DMS53 treated with DMSO at 0.1 percent for 48 hours (cell line): Measurements from ENCODE around the gene GLIPR1.
"Not testable (repeated sequence)": the region's sequence is repeated elsewhere in the genome, so short reads cannot be mapped to it uniquely, and the experiment has no call there.

Experiments
- DNase-seq: peaks from one replicate; lab custom pipeline; 2025; ENCODE audit not compliant: unreplicated experiment; lab: John Stamatoyannopoulos, UW

GLIPR1 gene

DNA sequence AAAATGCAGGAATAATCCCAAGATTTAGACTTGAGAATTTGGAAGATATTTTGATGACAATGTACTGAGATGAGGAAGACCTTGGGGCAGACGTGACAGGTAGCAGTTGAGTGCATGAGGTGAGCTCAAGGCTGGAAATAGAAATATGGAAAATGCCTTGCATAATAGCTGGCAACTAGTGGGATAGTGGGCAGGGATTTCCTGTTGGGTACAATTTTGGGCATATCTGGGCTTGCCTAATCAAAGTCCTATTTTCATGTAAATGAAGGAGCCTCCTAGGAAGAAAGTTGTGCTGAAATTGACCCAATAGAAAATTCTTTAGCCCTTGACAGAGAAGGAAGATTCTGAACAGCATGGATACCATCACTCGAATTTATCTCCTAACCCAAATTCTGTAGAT is 6.4 kb upstream of the GLIPR1 start:
- DNase-seq: no peak

DNA sequence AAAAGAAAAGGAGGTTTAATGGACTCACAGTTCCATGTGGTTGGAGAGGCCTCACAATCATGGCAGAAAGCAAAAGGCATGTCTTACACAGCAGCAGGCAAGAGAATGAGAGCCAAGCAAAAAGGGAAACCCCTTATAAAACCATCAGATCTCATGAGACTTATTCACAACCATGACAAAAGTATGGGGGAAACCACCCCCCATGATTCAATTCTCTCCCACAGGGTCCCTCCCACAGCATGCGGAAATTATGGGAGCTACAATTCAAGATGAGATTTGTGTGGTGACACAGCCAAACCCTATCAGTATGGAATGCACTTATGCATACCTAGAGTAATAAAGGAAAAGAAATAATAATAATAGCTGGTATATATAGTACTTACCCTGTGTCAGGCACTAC is 4.5 kb upstream of the GLIPR1 start:
- DNase-seq: no peak

- DNase-seq: no peak
Observed at GRCh38 chr12:75477137-75477536, 3.4 kb upstream of the GLIPR1 start.

- no peak for DNase-seq
Observed at GRCh38 chr12:75478116-75478794, 2.3 kb upstream of the GLIPR1 start.

- DNase-seq: no peak
Observed at GRCh38 chr12:75479963-75480461, 543 bp upstream of the GLIPR1 start.

GRCh38 chr12:75481013-75481705 is 604 bp downstream of the GLIPR1 start:
- no peak for DNase-seq

DNA sequence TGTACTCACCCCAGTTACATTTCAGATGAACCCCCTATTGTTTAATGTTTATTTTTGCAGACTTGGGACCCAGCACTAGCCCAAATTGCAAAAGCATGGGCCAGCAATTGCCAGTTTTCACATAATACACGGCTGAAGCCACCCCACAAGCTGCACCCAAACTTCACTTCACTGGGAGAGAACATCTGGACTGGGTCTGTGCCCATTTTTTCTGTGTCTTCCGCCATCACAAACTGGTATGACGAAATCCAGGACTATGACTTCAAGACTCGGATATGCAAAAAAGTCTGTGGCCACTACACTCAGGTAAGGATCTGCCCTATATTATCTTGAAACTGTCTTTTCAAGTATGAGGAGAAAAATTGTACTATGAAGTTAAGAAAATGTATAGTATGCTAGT is 1.2 kb downstream of the GLIPR1 start:
- DNase-seq: no peak

GRCh38 chr12:75482646-75483045 is 2.1 kb downstream of the GLIPR1 start:
- DNase-seq: no peak

DNA sequence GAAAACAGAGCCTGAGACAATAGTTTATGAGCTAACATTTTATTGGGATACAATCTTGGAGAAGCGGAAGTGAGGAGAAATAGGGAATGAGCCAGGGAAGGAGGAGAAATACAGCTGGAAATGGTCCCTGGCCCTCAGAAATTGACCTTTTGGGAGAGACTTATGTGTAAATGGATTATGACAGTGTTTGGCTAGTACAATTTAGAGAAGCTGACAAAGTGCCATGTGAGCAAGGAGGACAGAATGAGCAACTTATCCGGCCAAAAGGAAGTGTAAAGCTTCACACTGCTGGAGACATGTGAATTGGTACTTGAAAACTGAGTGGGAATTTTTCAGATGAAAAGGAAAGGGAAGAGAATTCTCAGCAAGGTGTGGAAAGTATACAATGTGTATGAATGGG is 2.9 kb downstream of the GLIPR1 start:
- DNase-seq: no peak

GRCh38 chr12:75484450-75484849 is 3.9 kb downstream of the GLIPR1 start:
- not testable (repeated sequence) for DNase-seq

- DNase-seq: no peak
Observed at GRCh38 chr12:75487308-75487707, 6.8 kb downstream of the GLIPR1 start.

DNA sequence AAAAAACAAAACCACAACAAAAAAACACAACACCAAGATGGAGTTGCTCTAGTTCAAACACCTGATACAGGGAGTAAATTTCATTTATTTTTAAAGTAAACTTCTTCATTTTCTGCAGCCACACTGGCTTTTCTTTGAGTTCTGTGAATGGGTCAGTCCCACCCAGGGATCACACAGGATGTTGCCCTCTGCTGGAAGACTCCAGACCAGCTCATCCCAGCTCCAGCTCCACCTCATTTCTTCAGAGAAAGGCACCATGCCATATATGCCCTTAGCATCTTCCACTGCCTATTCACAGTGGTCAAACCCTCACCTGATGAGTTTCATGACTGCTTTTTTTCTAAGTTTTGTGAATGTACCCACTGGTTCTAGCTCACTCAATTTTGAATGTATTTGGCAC is 8.0 kb downstream of the GLIPR1 start:
- DNase-seq: peak; percentile 10

GRCh38 chr12:75489187-75489586 is 8.6 kb downstream of the GLIPR1 start:
- DNase-seq: no peak

DNA sequence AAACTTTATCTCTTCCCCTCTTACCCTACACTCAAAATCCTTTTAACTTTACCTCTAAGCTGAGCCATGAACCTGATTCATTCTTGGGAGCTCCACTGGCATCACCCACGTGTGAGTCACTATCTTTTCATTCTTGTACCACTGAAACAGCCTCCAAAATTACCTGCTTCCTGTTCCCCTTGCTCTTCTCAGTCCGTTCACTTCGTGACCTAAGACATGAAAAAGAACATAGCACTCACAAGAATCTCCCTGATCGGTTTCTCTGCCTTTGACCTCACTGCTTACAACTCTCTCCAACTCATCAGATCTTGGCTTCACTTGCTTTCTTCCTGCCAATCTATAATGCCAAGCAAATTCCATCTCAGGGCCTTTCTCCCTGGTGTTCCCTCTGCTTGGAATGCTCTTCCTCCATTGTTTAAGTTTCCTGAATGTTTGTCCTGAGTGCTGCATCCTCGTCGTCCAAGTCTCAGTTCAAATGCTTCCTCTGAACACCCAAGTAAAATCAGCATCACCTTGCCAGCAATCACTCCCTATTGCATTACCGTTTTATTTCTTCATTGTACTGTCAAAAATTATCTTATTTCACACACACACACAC is 9.2 kb downstream of the GLIPR1 start:
- no peak for DNase-seq

- no peak for DNase-seq
Observed at GRCh38 chr12:75491169-75491568, 10.6 kb downstream of the GLIPR1 start.

DNA sequence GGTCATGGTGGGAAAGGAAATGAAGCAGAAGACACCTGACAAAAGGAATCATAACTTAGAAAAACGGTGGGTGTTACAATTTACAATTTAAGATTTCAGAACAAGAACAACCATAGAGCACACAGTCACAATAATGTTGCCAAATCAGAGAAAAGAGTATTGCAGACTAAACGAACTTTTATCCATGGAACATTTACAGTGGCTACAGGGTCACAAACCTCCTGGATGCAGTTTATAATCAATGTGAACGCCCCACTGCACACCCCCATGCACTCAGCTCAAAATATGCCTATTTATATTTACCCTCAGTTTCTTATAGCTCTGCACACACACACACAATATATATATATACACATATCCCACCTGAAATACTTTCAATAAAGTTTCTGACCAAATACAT is 22.9 kb downstream of the GLIPR1 start:
- DNase-seq: no peak

DNA sequence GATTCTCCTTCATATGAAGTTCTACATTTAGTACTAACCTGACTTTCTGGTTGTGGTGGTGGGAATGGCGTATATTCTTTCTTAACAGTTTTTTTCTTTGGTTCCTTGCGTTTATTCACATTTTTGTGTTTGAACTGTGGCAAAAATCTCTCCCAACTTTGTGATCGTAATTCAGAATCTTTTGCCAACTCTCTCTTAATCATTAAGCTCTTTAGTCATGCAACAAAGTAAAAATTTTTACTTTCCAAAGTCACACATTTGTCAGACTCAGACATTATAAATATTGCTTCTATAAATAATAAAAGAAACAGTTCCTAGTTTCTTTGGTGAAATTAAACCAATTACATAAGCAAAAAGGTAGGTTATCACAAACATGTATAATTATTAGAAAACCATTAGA is 23.3 kb downstream of the GLIPR1 start:
- DNase-seq: no peak

- peak; percentile 18 for DNase-seq
Observed at GRCh38 chr12:75505706-75506312, 25.3 kb downstream of the GLIPR1 start.

DNA sequence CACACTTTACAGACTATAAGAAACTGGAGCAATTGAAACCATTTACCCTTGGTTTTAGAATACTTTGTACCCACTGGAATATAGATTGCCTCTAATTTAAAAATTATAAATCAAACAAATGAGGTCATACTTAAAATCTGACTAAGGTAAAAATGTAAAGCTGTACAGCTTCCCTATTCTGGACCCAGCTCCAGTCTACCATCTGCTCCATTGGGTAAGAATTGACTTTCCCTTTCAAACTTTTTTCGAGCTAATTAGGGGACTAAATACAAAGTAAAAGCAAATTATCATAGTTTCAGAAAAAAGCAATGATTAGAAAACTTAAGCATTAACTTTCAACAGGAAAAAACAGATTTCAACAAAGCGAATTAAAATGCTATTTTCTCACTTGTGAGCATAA is 26.5 kb downstream of the GLIPR1 start:
- DNase-seq: no peak

GRCh38 chr12:75508159-75508558 is 27.6 kb downstream of the GLIPR1 start:
- no peak for DNase-seq

DNA sequence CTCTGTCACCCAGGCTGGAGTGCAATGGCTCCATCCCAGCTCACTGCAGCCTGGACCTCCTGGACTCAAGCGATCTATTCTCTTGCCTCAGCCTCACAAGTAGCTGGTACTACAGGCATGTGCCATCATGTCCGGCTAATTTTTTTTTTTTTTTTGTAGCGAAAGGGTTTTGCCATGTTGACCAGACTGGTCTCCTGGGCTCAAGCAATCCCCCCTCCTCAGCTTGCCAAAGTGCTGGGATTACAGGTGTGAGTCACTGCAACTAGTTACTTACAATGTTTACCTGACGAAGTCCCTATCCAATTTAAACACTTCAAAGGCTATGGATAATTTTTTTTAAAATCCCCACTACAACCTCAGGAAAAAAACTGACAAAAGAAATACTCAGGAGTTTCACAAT is 29.1 kb downstream of the GLIPR1 start:
- DNase-seq: no peak
